C1 segment of cervical spinal cord (tissue), 14 donors: ENCODE measurements around the gene ZCCHC24.

Experiments
- DNase-seq, 14 donors: peaks; one replicate each; lab custom pipeline; 2025; lab: John Stamatoyannopoulos, UW

The ZCCHC24 gene

DNA sequence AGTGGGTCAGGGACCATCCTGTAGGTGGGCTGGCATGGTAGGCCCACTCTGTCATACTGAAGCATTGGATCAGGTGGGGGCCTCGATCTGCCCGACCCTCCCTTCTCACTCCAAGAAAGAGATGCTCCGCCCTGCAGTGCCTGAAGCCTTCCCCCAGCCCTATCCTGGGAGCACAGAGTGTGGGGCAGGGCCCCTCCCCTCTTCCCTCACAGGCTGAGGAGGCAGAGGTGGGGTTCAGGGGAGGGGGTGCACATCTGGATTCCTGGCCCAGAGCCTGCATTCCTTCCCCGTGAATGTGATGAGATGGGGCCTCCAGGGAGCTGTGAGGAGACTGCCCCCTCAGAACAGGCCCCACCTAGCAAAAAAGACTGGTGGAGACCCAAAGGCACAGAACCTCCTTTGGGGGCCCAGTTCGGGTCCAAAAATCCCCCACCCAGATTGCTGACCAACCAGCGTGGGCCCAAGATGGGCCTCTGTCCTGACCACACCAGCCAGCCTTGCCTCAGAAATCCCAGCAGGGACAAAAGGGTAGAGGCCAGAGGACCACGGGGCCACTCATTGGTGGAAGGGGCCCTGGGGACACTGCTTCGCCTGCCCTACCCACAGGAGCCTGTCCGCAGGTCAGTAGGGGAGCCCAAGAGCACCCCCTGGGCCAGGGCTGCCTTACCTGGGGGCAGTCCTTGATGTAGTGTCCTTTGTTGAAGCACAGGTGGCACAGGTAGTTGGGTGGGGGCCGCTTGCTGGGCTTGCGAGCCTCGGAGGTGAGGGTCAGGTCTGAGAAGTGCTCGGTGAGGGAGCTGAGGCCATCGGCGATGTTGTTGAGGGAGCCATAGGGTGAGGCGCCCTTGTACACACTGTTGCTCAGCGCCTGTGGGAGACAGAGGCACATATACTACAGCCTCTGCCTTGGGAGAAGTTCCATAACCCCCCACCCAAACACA is 13.3 kb downstream of the ZCCHC24 start:
- no peak for DNase-seq

DNA sequence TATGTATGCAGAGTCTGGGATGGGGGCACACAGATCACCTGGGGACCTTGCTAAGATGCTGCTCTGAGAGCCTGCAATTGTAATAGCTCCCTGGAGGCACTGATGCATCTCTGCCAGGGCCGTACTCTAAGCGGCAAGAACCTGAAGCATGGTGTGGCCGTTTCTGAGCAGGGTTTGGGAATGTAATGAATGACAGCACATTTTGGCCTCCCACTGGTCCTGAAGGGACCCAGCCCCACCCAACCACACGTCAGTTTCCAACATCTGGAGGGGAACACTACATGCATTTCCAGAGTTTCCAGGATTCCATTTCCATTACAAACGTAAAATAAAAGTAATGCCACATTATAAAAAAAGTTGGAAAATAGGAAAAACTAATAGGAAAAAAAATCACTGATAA is 14.0 kb downstream of the ZCCHC24 start:
- no peak for DNase-seq

DNA sequence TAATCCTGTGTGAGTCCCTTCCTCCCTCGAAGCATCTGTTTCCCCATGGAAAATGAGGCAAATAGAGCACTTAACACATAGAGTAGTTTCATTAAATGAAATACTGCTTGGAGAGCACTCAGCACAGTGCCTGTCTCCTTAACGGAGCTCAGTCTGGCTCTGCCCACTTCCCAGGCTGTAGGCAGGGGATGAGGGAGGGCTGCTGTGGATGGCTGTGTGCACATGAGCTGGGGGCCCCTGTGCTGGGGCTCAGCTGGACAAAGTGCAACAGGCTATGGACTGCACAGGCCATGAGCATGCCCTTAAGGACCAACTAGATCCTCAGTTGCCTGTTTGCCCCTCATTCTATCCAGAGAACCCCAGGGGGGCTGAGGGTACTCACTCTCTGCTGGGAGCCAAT is 14.5 kb downstream of the ZCCHC24 start:
- DNase-seq, result no peak

DNA sequence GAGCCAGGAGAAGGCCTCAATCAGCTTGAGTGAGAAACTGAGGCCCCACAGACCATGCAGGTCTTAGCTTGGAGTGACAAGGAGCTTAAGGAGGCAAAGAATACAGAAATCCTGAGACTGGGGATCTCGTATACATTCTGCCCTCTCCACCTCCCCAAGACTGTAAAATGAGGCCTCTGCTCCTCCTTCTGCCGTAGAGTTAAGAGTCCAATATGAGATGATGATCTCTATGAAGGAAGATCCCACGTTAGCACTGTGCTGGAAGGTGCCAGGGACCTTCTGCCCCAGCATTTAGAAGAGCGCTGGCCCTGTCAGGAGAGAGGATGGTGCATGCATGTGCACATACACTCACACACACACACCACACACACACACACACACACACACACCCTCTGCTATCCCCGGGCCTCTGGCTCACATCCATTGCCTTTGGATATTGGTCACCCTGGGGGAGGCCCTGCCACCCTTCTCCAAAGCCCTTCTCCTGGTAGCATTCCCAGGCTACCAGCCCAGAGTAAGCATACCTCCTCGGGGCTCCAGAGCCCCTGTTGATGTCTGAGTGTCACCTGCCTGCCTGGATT is 15.0 kb downstream of the ZCCHC24 start:
- no peak for DNase-seq

DNA sequence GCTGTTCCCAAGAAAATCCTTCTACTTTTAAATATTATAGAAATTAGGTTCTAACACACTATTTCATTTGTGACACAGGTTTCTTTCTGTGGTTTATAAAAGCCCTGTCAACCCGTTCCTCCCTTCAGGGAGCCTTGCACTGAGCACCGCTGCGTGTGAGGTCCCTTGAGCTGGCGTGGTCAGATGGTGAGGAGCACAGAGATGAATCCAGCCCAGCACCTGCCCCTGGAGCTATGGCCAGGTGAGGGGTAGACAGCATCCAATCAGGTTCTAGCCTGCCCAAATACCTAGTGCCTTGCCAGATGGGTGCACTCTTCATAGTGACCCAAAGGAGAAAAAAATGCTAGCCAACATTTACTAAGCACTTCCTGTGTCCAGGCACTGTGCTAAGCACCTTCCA is 15.7 kb downstream of the ZCCHC24 start:
- DNase-seq, result no peak

DNA sequence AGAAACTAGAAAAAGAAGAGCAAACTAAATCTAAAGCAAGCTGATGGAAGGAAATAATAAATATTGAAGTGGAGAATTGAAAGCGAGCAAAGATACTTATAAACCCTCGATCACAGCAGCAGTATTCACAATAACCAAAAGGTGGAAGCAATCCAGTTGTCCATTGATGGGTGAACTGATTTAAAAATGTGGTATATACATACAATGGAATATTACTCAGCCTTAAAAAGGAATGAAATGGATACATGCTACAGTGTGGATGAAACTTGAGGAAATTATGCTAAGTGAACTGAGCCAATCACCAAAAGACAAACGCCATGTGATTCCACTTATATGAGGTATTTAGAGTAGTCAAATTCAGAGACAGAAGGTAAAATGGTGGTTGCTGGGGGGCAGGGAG is 17.5 kb downstream of the ZCCHC24 start:
- DNase-seq, result no peak

DNA sequence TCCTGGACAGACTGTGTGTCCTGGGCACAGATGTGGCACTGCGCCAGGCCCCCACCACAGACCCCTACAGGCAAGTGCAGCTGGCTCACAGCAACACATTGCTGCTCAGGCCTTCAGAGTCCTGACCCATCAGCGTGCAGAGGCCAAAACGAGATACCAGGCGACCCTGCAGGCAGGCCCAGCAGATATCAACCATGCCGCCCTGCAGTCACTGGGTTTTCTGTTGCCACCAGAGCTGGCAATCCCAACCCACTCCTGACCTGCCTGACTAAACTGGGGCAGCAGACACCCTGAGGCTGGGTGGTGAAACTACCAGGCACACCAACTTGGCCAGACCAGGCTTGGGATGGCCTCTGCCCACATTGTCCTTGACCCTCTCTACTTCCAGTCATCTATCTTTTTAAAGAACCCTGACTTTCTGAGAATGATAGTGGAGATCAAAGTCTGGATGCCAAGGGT is 20.3 kb downstream of the ZCCHC24 start:
- no peak for DNase-seq

DNA sequence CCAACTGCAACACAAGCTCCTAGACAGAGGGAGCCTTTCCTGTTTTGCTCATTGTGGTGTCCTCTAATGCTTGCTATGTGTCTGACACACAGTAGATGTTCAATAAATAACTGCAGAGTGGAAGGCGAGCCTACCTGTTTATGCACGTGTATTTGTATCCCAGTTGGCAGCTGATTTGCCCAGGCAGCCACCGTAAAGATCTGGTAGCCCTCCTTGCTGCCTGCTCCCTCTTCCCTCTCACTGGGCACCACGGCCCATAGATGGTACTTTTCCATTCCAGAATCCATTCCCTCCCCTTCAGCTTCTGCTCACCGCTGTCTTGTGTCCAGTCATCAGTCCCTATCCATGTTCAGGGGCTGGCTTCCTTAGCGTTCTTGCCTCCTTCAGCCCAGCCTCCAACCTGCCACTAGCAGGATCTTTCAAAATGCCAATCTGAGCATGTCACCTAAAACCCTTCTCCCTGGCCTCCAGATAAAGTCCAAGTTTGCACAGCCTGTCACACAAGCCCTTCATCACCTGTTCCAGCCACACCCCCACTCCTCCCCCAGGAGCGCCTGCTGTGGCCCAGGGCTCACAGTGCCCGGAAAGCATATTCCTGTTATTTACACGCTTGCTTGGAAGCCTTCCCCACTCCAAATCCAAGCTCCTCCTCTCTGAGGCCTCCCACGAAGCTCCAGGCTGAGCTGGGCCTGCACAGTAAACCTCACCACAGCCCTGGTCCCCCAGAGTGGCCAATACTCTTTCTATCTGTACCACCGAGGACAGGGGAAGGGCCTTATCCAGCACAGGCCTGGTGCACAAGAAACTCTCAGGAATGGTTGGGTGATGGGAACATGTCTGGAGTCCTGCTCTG is 21.0 kb downstream of the ZCCHC24 start:
- DNase-seq, result no peak

DNA sequence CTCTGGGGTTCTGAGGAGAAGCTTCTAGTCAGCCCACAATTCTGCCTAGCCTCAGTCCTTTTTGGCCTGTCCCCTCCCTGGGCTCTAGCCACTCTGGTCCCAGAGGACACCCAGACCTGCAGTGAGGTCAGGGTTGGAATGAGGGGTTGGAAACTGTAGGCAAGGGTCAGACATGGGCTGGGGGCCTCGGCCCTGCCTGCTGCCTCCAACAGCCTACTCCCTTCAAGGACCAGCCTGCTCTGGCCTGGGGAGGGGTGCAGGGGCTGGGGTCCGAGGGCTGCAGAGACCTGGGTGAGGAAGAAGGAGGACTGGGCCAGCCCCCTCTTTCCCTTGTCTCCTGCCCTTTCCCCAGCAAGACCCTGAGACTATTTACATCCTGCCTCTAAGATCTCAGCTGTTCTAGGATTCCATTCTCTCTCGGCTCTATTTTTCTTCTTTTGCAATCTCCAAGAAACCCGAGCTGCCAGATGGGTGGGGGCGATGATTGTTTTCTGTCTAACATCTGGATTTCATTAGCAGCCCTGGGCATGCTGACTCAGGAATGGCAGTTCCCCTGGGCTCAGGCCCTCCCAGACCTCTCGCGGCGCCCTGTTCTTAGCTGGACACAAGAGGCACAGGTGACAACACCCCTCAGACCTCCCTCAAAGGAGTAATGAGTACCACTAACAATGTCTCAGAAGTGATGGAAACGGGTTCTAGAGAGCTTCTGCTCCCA is 23.1 kb downstream of the ZCCHC24 start:
- DNase-seq, result no peak

DNA sequence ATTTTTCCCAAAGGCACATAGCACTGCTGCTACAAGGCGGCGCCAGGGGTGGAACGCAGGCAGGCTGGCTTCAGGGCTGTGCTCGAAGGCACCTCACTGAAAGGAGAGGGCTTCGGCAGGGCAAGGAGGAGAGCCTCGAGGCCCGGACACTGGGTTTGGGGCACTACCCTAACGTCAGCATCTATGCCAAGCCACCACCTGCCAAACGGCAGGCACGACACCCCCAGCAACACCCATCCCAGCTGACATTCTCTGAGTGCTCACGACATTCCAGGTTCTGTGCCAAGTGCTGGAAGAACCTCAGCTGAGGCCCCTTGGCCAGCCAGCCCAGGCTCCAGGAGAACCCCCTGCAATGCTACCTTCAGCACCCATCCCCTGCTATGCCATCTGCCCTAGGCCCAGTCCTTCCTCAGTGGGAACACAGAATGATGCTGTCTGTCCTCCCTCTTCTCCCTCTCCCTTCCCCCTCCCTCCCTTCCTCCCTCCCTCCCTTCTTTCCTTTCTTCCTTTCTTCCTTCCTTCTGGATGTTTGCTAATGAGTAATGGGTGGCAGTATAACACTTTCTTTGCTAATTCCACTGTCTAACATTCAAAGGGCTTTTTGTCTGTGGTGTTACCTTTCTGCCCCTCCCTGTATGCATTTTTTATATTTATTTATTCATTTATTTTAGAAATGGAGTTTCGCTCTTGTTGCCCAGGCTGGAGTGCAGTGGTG is 24.3 kb downstream of the ZCCHC24 start:
- DNase-seq, result no peak

DNA sequence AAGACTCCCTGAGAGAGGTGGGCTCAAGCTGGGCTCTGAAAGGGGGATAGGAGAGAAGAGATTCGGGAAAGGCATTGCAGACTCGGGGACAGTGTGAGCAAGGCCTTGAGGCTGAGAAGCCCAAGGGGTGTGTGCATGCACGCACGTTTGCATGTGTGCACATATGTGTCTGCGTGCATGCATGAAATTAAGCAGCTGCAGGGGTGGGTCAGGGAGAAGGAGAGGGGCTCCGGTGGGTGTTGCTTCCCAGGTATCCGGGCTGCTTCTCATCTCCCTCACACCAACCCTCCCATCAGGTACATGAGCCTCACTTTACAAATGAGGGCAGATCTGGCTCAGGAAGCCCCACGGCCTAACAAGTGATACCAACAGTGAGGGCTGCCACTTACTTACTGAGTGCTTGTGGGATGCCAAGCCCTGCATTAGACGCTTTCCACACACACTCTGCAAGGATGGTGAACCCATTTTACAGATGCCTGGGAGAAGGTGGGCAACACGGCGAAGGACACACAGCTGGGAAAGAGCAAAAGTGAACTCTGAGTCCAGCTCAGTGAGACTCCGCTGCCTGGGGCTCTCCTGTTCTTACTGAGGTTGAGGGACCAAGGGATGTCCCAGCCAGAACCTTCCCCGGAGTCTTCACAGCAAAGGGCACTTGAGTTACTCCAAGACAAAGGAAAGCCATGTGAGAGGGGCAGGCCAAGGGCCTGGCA is 26.4 kb downstream of the ZCCHC24 start:
- no peak for DNase-seq

DNA sequence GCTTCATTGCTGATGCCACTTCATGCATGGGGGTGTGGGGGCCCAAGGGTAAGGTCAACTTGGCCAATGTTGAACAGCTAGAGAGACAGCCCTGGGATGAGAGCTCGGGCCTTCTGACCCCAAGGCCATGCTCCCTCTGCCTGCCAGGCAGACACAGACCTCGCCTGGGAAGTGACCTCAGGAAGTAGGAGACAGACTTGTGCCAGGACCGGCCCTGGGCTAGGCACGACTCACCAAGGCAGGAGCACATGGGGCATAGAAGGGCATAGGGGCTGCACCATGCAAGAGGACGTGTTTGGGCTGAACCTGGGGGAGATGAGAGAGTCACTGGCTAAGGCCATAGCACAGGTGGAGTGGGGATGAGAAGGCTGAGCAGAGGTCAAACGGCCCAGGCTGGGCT is 27.1 kb downstream of the ZCCHC24 start:
- DNase-seq, result no peak

DNA sequence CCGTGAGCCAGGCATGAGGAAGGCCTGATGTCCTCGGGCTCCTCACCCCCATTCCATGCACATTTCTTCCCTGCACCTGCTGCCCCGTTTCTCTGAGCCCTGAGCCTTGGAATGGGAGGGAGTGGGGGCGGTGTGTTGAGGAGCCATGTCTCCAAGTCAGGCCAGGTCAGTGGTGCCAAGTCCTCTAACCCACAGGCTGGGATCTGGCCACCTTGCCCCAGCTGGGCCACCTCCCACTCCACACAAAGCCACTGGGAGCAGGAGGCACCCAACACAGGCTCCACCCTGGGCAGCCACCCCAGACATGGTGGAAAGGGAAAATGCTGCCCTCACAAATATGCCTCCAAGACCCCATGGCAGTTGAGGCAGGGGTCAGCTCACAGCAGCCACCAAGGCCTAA is 27.7 kb downstream of the ZCCHC24 start:
- DNase-seq, result no peak

DNA sequence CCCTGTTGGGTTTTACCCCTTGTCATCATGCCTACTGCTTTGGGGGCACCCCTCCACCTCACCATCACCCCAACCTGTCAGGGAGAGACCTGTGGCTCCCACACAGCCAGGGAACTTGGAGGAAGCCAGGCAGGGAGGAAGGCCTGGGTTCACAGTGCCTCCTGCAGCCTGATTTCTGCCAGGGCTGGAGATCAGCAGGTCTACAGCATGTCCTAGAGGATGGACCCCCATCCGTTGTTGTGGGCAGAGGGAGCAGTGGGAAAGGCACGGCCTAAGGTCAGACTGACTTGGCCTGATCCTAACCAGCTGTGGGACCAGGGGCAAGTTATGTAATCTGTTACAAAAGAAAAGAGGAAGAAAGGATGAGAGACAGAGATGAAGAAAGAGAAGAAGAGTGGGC is 28.2 kb downstream of the ZCCHC24 start:
- DNase-seq, result no peak

DNA sequence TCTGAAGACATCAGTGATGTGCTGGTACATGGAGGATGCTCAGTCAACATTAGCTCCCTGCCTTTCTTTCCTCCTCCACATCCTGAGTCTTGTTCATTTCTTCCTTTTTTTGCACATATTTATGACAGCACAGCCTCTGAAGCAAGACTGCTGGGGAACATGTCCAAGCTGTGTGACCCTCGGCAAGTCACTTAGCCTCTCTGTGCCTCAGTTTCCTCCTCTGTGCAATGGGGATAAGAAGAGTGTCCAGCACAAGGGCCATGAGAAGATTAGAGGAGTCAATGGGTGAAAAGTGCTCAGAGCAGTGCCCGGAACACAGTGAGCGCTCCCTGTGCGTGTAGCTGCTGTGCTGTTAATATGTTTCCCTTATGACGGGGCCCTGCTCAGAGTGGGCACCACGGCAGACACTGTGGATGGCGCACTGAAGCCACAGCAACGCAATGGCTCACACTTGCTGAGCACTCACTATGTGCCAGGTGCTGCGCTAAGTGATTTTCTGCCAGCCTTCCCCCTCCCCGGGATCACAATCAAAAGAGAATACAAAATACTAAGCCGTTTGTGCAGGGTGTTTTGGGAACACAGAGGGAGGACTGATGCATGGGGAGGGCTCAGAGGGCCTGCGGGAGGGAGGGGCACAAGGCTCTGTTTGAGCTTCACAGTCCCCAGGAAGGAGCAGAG is 28.7 kb downstream of the ZCCHC24 start:
- no peak for DNase-seq

DNA sequence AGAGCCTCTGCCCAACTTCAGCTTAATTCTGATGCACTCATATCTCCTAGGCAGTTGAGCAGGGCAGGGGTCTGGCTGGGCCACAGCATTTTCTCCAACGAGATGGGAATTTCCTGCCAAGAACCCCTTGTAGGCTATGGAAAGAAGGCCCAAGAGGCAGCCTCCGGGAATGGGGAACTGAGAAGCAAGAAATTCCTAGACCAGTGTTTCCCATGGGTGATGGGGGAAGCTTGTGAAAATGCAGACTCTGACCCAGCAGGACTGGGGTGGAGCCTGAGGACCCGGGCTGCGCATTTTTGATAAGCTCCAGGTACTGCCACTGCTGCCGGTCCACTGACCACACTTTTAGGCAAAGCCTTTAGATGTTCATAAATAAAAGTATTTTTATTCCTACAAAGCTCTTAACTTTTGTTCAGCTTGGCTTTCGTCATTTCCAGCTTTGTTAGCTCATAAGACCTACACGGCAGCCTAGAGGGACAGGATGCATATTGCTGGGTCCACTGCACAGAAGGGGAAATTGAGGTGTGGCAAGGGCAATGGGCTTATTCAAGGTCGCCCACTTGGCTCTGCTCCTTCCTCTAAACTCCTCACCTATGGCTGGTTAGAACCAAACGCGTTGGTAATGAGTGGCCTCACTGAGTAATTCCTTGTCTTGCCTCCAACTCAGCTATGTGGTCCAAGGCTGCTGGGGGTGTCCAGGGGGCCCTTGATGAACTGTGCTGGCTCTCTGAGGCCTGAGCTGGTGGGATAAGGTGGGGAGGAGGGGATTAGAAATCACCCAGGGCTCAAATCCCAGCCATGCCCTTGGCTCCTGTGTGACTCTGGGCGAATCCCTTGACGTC is 29.5 kb downstream of the ZCCHC24 start:
- no peak for DNase-seq

DNA sequence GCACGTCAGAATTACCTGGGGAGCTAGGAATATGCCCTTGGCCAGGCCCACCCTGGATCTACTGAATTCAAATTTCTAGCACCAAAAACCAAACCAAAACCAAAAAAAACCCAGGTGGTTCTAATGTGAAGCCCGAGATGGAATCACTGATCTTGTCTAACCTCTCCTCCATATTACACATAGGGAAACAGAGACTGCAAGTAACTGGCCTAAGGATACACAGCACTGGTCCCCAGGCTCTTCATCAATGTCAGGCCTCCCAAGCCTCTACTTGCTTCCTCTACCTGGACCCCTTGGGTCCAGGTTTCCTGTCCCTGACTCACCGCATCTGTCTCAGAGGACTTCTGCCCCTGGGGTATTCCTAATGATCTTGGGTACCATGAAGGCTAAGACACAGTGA is 30.7 kb downstream of the ZCCHC24 start:
- DNase-seq, result no peak

DNA sequence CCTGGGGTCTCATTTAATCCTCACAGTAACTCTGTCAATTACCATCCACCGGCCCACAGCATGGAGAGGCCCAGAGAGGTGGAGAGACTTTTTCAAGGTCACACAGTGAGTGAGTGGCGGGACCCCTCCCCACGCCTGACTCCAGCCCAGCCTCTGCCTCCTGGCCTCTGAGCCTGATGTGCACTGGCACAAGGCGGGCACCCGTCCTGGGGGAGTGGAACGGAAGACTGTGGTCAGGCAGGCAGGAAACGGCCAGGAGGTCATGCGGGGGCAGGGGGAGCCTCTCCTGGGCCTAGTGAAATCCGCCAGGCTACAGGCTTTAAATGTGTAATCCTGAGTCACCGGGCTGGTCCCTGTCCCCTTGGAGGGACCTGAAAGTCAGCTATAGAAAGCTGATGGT is 32.2 kb downstream of the ZCCHC24 start:
- no peak for DNase-seq

DNA sequence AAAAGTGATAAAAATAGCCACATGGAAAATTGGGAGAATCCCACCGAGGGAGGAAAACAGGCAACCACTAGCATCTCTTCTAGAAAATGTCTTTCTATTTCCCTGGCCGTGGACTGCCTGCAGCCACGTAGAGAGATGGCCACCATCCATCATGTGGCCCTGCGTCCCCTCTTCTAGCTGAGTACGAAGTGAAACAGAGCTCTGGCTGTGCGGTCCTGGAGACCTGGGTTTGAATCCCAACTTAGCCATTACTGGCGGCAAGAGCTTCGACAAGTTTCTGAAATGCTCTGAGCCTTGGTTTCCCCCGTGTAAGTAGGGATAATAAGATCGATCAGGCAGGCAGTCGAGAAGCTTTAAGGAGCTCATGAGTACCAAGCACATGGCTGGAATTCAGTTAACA is 32.9 kb downstream of the ZCCHC24 start:
- DNase-seq, result no peak
